ENCODE data around the gene RNF17. TPM values are rescaled to one million over a fixed set of nuclear protein-coding genes. Genes with fewer than 3 reads are reported as not detected.
"Not testable (repeated sequence)": the region's sequence is repeated elsewhere in the genome, so short reads cannot be mapped to it uniquely, and the experiment has no call there.

Gene RNF17
- total and polyA plus RNA-seq, 8 donors = 0.10 to 0.16 TPM; not detected in 6

- TF ChIP-seq CTCF (IDR thresholded peaks at IDR 0.05) = no peak
- no peak for DNase-seq
- Histone ChIP-seq H3K4me1 (no peaks in the 10 kb centered on the region), H3K36me3 (no peaks in the 10 kb centered on the region), H3K9me3 (peaks cover 0 to 6% of the 10 kb centered on the region in 2 donors), H3K4me3 (no peak overlapping the region), H3K27ac (no peak overlapping the region), H3K27me3 (peaks cover 0 to 5% of the 10 kb centered on the region in 2 donors)
- intact Hi-C loops (cut with DNase I) = no loop called here
- no peak for ATAC-seq
Measured at GRCh38 chr13:24788538-24788937, 24.6 kb downstream of the RNF17 start.

- Histone ChIP-seq H3K27me3 (no peaks in the 10 kb centered on the region), H3K27ac (no peak overlapping the region), H3K36me3 (no peaks in the 10 kb centered on the region), H3K4me1 (no peaks in the 10 kb centered on the region), H3K9me3 (no peaks in the 10 kb centered on the region), H3K4me3 (no peak overlapping the region)
- intact Hi-C loops (cut with DNase I) = no loop called here
- TF ChIP-seq CTCF (IDR thresholded peaks at IDR 0.05) = no peak
- DNase-seq = no peak
- ATAC-seq = no peak
Measured at GRCh38 chr13:24802074-24802473, 38.1 kb downstream of the RNF17 start.

- H3K4me3 ChIP-seq = no peak overlapping the region
- TF ChIP-seq CTCF (IDR thresholded peaks at IDR 0.05) = no peak
- intact Hi-C loops (cut with DNase I) = no loop called here
- peaks cover 0 to 3% of the 10 kb centered on the region in 2 donors for H3K27me3 ChIP-seq
- no peaks in the 10 kb centered on the region for H3K36me3 ChIP-seq
- H3K9me3 ChIP-seq = no peaks in the 10 kb centered on the region
- no peaks in the 10 kb centered on the region for H3K4me1 ChIP-seq
- DNase-seq (no peak), ATAC-seq (no peak)
- H3K27ac ChIP-seq = no peak overlapping the region
Measured at GRCh38 chr13:24821207-24821606, 57.2 kb downstream of the RNF17 start.

GRCh38 chr13:24822640-24823039 is 58.7 kb downstream of the RNF17 start:
- Histone ChIP-seq H3K27me3 (peaks cover 0 to 3% of the 10 kb centered on the region in 2 donors), H3K9me3 (no peaks in the 10 kb centered on the region), H3K36me3 (no peaks in the 10 kb centered on the region), H3K27ac (no peak overlapping the region), H3K4me3 (no peak overlapping the region), H3K4me1 (no peaks in the 10 kb centered on the region)
- no peak for TF ChIP-seq CTCF (IDR thresholded peaks at IDR 0.05)
- intact Hi-C loops (cut with DNase I) = no loop called here
- DNase-seq (no peak), ATAC-seq (no peak)

GRCh38 chr13:24823122-24823710 is 59.2 kb downstream of the RNF17 start:
- DNase-seq; H3K4me3 ChIP-seq; H3K4me1 ChIP-seq; H3K27ac ChIP-seq; H3K9me3 ChIP-seq; intact Hi-C loops (cut with DNase I); H3K36me3 ChIP-seq; ATAC-seq; H3K27me3 ChIP-seq: not testable (repeated sequence)

- intact Hi-C loops (cut with DNase I) = no loop called here
- Histone ChIP-seq H3K4me3 (no peak overlapping the region), H3K4me1 (no peaks in the 10 kb centered on the region), H3K27ac (no peak overlapping the region), H3K27me3 (peaks cover 0 to 4% of the 10 kb centered on the region in 2 donors), H3K36me3 (no peaks in the 10 kb centered on the region), H3K9me3 (no peaks in the 10 kb centered on the region)
- ATAC-seq (no peak), DNase-seq (no peak)
- no peak for TF ChIP-seq CTCF (IDR thresholded peaks at IDR 0.05)
Measured at GRCh38 chr13:24827799-24828198, 63.8 kb downstream of the RNF17 start.
